Stimulated activated CD4-positive, alpha-beta T cell treated with anti-CD3 and anti-CD28 coated beads, Interleukin-2, amount 100 ng/mL, for 48 hours (primary cell): ENCODE data around the gene ACOXL.

Experiments
- DNase-seq, 2 donors: peaks; one replicate each; pipeline ENCODE4 v3.0.0-alpha.2; 2020

Gene ACOXL

DNA sequence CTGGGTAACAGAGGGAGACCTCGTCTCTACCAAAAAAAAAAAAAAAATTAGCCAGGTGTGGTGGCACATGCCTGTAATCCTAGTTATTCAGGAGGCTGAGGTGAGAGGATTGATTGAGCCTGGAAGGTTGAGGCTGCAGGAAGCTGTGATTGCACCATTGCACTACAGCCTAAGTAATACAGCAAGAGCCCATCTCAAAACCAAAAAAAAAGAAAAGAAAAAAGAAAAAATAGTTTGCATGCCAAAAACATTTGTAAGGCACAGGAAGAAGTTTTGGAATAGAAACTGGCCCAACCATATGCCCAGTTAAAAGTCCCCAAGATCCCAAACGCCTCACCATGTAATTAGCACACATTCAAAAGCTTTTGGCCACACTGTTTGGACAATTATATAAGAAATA is 13.4 kb upstream of the ACOXL start:
- no peak for DNase-seq

- DNase-seq: no peak
These were observed 11.8 kb upstream of the ACOXL start for GRCh38 chr2:110720547-110720946.

GRCh38 chr2:110724820-110725219 is 7.6 kb upstream of the ACOXL start:
- DNase-seq: no peak

- no peak for DNase-seq
These were observed 7.0 kb upstream of the ACOXL start for GRCh38 chr2:110725370-110725769.

- DNase-seq: no peak
These were observed 6.5 kb upstream of the ACOXL start for GRCh38 chr2:110725859-110726258.

- DNase-seq: no peak
These were observed 6.1 kb upstream of the ACOXL start for GRCh38 chr2:110726285-110726684.

- DNase-seq: no peak
These were observed 4.5 kb upstream of the ACOXL start for GRCh38 chr2:110727923-110728322.

GRCh38 chr2:110729106-110729505 is 3.3 kb upstream of the ACOXL start:
- no peak for DNase-seq

DNA sequence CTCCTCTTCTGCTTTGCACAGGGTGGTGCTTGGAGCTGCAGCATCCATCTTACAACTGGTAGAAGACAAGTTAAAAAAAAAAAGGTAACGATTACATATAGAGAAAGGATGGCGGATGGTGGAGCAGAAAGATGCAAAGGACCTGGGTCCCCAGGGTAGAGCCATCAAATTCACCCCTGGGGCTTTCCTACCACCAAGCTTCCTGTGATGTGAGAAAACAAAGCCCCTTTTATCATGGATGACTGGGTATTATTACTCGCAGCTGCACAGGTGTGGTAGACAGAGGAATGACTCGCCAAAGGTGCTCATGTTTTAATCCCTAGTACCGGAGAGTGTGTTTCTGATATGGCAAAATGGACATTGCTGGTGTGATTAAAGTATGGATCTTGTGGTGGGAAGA is 1.3 kb upstream of the ACOXL start:
- DNase-seq: no peak

- no peak for DNase-seq
These were observed 3.0 kb downstream of the ACOXL start for GRCh38 chr2:110735366-110735765.

DNA sequence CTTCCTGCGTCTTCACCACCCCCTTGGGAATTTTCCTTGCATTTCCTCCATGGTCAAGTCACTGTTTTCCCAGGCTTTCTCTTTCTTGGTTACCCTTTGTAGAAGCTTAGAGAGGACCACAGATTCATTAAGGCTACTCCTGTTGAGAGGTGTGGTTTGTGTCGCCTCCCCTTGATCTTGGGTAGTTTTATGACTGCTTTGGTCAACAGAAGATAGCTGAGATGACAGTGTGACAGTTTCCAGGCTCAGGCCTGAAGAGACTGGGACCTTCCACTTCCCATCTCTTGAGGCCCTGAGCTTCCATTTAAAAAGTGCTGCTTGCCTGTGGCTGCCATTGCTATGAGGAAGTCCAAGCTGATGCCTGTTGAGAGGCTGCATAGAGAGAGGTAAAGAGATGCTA is 5.4 kb downstream of the ACOXL start:
- no peak for DNase-seq

DNA sequence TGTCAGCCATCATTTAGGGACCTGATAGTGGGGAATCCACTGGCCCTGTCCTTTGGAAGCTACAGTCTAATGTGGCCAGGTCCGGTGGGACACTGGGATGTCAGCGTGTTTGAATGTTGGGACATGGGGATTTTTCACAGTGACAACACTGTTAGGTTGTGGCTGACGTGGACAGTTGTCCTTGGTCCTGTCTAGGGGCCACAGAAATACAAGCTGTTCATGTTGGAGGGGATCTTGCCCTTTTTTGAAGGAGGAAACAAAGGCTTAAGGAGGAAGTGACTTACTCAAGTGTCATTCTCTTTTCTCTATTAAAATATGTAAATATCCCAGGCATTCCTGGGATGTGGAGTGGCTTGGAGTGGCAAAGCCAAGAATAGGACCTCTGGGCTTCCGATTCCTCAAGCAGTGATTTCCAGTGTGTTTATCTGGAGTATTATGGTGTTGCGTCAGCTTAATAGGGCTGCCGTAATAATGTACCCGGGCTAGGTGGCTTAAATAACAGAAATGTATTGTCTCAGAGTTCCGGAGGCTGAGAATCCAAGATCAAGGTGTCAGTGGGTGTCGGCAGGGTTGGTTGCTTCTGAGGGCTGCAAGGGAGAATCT is 8.5 kb downstream of the ACOXL start:
- no peak for DNase-seq

DNA sequence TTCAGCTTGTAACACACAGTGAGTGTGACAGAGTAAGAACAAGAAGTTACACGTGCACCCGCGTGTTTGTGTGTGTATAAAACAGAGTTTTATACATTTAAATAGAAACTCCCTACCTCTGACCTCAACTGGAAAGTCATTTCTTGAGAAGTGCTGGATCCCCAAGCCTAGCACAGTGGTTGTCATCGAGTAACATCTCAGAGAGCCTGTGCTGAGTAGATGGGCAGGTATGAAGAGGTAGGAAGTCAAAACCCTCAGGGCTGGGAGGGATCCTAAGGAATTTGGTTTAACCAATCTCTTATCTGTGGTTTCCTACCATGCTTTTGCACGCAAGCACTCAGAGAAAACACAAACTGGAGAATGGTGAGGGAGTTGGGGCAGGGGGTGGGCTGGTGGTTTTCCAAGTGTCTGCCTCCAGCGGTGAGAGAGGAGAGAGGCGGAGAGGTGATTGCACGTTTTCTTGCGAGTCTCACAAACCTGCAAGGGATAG is 9.2 kb downstream of the ACOXL start:
- DNase-seq: no peak

DNA sequence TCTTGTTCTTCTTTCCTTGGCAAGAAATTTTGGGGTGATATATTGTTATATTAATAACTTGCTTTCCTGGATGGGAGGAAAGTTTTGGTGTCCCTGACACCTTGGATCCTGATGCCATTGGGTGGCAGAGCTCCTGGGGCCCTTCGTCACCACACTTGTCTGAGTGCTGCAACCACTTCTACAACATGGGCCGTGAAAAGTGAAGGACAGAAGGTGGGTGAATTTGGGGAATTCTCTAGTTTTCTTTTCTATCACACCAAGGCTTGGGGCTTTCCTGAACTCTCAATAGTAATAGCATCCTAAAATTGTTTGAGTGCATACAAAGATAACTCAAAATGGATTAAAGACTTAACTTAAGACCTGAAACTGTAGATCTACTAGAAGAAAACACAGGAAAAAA is 10.0 kb downstream of the ACOXL start:
- DNase-seq: no peak

GRCh38 chr2:110743600-110743999 is 11.2 kb downstream of the ACOXL start:
- DNase-seq: no peak

DNA sequence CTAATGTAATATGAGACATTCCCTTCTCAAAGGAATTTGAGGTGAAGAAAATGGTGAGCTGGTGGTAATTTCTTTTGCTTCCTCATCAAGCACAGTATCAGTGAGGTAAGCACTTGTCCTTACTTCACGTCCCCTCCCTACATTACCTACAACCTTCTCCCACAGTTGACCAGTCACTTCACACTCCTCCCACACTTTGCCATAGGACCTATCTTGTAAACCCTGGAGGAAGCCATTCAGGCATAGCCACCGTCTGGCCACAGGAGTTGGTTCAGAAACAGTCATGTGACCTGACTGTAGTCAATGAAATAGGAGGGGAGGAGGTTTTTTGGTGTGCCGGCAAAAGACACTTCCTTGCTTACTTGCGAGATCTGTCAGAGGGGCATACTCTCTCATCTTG is 12.1 kb downstream of the ACOXL start:
- DNase-seq: no peak

GRCh38 chr2:110745048-110745447 is 12.7 kb downstream of the ACOXL start:
- DNase-seq: no peak

DNA sequence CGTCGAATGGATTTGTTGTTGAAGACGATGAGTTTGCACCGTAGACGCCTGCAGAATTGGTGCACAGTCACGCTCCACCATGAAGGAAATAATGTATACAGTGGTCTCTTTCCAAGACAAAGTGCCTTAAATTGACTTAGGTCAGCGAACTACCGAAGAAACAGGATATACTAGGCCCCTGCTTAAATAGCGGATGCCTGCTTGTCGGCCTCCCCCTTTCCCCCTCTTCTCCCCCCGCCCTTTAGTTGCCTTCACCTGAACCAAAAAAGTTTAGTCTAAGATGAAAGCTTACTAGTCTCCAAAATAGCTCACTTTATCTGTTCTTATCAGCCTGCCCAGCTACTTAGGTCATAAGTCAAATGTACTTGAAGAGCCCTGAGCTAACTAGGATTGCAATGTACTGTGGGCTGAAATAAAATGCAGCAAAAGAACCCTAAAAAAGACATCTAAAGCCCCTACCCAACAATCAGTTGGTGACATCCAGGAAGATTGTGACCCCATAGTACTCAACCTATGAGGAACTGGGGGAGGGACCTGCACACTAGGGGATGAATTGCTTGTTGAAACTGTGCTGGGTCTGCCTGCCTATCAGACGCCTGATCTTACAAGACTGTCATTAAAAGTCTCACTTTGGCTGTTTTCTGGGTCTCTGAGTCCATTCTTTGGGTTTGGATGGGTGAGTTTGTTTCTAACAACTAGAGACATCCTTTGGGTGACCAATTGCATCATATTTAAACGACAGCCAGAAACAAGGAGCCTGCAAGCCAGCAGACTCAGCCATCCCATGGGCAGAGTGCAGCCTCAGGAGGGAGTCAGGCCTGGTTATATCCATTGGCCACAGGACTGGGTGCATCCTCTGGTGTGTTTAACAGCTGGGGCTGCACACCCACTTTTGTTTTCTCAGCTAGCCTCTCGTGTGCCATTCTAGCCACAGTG is 14.5 kb downstream of the ACOXL start:
- no peak for DNase-seq

DNA sequence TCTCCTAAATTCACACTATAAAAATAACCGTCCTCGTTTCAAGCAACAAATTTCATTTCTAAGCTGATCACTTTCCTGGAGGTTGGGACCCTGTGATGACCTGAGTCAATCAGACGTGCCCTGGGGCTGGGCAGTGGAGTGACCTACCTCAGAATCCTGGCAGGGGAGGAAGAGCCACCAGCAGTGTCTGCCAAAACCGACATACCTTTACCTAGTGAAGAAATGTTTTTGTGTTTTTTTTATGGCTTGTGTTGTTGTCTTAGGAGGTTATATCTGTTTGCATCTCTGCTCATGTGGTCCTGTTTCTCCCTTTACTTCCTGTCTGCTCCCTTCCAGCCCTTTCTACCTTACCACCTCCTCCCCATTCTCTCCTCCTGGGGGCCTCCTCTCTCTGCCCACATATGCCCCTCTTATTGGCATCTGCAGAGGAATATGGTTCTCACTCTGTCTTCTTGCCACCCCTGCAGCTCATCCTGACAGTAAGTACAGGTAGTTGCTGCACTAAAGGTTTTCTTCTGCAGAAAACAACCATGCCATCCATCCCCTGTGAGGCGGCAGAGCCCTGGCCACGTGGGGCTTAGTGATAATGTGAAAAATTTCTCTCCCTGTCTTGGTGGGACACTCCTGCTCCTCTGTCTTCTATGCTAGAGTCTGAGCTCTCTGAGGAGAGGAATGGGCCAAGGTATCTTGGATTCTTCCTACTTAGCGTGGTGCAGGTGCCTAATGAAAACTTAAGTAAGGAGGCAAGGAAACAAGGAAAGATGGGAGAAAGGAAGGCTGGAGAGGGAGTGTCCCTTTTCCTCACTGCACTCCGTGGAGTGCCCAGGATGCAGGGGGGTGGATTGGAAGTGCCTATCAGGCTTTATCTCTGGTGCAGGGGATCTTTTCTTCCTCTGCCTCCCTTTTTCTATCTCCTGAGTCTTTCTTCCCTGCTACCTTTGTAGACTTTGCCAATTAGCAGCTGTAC is 15.4 kb downstream of the ACOXL start:
- no peak for DNase-seq

- peak; percentile 47 to 57 for DNase-seq
These were observed 16.1 kb downstream of the ACOXL start for GRCh38 chr2:110748489-110748867.

DNA sequence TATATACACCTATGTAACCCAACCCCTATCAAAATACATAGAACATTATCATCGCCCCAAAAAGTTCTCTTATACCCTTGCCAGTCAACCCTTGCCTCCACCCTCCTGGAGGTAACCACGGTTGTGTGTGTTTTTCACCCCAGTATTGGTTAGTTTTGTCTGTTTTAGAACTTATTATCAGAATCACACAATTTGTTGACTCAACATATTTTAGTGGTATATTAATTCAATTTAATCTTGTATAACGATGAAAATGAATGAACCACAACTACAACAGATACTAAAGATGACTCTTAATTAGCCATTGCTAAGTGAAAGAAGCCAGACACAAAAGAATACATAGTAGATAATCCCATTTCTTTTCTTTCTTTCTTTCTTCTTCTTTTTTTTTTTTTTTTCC is 19.3 kb downstream of the ACOXL start:
- no peak for DNase-seq

- DNase-seq: no peak
These were observed 20.5 kb downstream of the ACOXL start for GRCh38 chr2:110752871-110753270.

- DNase-seq: no peak
These were observed 23.2 kb downstream of the ACOXL start for GRCh38 chr2:110755491-110756078.
